Measurements from ENCODE around the gene PLPPR1.

DNA sequence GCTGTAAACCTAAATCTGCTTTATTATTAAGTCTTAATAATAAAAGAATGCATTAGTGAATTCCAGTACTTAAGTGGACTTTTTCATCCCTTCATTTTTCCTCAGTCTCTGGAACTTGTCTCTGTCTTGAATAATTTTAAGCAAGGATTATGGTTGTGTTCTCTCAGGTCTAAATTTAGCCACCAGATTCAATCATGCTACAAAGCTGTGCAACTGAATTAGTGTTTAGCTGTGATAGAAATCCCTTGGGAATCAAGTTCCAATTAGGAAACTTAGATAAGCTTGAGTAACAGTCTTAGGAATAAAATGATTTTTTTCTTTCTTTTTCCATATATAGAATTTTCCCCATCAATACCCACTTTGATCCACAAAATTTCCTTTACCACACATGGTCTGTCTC is 104.3 kb downstream of the PLPPR1 start:
- TF ChIP-seq CTCF (IDR thresholded peaks at IDR 0.05; ENCODE audit: insufficient read depth, low read length, poor library complexity, severe bottlenecking) (no peak), EZH2phosphoT487 (conservative IDR thresholded peaks at IDR 0.05; ENCODE audit: low read length) (no peak)

All from SU-DHL-6 (cell line).